HG02798 (cell line): ENCODE measurements around the gene TNFRSF1B.

Experiments
- ATAC-seq: cut with Tn5 transposase; IDR thresholded peaks from one replicate; pipeline ENCODE4 v1.9.1; 2021; ENCODE audit warnings: mild to moderate bottlenecking; ENCODE audit not compliant: unreplicated experiment, poor library complexity

TNFRSF1B gene

GRCh38 chr1:12186679-12186985 is 19.8 kb downstream of the TNFRSF1B start:
- ATAC-seq: no peak

DNA sequence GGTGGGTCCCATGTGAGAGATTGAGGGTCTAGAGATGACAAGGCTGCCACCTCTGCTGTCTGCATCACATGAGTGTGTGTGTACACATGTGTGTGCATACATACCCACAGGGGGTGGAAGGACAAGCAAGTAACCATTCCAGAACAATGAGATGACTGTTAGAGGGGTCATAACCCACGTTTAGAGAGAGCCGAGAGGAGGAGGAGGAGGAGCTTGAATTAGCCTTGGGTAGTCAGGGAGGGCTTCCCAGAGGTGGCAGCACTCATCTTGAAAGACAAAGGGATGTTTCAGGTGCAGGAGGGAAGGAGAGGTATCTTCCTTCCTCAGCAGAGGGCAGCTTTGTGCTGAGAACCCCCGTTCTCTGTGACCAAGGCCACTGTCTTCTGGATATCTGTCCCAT is 21.3 kb downstream of the TNFRSF1B start:
- ATAC-seq: no peak

DNA sequence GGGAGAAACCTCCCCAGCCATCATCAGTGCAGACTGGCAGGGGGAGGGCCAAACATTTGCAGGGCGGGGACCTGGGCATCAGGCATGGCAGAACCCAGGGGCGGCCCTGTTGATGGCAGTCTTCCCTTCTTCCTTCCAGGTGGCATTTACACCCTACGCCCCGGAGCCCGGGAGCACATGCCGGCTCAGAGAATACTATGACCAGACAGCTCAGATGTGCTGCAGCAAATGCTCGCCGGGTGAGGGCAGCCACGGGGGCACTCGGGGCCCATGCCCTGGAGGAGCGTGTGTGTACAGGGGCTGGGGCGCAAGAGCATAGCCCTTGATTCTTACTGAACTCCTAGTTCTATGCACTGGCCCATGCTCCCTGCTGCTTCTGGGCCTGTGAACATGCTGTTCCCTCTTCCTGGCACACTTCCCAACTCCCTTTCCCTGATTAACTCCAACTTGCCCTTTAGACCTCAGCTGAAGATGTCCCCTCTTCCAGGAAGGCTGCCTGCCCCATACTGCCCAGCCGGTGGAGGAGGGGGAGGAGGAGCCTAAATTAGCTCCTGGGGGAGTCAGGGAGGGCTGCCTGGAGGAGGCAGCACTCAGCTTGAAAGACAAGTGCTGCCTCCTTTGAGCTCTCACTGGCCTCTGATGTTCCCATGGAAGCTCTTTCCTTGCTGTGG is 22.0 kb downstream of the TNFRSF1B start:
- no peak for ATAC-seq

DNA sequence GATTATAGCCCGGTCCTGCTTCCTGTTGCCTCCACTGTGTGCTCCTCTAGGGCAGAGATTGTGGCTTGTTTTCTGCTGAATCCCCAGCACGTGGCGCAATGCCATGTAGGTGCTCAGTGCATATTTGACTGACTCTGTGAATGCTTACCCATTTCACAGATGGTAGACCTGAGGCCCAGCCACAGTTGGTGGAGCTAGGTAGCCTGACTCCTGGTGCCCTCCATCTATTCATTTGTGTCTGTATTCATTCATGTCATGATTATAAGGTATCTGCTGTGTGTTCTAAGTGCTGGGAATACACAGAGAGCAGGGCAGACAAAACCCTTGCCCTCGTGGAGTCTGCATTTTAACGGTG is 22.5 kb downstream of the TNFRSF1B start:
- ATAC-seq: no peak

DNA sequence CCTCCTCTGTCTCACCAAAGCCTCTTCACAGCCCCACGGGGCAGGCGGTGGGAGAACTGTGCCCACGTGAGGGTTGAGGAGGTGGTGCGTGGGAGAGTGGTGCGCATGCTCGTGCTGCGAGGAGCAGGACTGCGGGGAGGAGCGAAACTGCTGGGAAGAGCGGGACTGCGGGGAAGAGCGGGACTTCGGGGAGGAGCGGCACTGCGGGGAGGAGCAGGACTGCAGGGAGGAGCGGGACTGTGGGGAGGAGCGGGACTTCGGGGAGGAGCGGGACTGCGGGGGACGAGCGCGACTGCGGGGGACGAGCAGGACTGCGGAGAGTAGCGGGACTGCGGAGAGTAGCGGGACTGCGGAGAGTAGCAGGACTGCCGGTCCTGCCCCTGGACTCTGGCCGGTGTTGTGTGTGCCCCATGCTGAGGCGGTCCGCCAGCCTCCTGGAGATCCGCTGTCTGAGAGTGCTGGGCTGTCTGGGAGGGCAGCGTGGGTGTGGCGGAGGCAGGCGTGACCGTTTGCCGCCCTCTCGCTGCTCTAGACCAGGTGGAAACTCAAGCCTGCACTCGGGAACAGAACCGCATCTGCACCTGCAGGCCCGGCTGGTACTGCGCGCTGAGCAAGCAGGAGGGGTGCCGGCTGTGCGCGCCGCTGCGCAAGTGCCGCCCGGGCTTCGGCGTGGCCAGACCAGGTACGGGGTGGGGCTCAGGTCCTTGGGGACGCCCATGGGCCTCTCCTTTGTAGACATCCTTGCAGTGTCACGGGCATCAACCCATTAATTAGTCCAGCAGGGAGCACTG is 24.6 kb downstream of the TNFRSF1B start:
- ATAC-seq: no peak

DNA sequence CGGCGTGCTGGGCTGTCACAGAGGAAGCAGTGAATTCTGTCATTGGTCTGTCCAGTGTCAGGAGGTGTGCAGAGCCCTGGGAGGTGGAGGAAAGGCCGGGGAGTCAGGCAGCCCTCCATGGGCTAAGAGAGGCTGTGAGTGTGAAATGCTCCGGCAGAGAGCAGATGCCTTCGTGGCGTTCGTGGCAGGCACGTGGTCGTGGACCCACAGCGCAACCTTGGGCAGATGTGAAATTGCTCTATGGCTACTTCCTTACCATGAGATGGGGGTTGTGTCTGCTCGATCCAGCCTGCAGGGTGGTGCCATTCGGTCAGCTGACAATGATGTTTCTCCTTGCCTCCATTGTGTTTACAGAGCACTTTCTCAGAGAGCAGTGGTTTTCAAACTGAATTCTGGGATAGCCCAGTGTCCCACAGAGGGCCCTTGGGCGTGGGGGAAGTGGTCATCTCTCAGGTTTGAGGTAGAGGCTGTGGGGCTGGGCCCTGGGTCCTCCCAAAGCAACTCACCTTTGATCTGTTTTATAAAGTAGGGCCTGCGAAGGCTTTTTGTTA is 27.9 kb downstream of the TNFRSF1B start:
- no peak for ATAC-seq

DNA sequence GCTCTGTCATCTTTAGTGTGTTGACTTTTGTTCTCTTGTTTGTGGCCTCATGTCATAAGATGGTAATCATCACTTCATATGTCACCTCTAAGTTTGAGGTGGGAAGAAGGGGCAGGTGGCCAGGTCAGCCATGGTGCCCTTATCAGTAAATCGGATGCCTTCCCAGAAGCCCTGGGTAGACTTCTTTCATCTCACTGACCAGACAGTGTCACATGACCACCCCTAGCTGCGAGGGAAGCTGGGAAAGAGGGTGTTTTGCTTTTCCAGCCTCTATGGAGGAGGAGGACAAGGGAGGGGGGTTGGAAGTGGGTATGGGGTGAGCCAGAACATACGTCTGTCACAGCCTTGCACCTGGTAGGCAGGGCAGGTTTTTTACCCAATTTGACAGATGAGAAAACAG is 28.6 kb downstream of the TNFRSF1B start:
- no peak for ATAC-seq

- no peak for ATAC-seq
Observed at GRCh38 chr1:12196641-12197482, 30.1 kb downstream of the TNFRSF1B start.

DNA sequence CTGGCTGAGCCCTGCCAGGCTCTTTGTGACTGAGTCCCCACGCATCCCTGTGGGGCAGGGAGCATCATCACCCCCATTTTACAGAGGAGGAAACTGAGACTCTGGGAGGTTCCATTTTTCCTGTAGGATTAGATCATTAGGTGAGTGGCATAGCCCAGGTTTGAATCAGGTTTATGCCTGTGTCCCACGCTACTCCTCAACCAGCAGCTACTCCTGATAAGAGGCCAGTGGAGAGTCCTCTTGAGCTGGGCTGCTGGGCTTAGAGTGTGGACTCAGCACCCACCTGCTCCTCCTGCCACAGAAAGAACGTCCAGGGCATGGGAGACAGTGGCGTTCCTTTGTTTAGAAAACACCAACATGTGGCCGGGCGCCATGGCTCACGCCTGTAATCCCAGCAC is 30.7 kb downstream of the TNFRSF1B start:
- ATAC-seq: no peak

DNA sequence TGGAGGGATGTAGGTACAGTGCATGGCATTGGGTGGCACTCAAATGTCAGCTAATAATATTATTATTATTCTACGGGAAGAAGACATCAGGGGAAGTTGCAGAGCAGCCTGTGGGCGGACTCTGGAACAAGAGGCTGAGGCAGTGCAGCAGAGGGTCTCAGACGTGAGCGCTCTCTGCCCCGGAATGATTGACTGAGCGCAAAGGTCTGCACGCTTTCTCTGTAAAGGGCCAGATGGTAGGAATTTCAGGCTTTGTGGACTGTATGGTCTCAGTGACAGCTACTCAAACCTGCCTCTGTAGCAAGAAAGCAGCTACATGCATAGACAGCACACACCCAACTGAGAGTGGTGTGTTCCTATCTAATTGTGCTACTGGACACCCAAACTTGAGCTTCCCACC is 33.4 kb downstream of the TNFRSF1B start:
- no peak for ATAC-seq

DNA sequence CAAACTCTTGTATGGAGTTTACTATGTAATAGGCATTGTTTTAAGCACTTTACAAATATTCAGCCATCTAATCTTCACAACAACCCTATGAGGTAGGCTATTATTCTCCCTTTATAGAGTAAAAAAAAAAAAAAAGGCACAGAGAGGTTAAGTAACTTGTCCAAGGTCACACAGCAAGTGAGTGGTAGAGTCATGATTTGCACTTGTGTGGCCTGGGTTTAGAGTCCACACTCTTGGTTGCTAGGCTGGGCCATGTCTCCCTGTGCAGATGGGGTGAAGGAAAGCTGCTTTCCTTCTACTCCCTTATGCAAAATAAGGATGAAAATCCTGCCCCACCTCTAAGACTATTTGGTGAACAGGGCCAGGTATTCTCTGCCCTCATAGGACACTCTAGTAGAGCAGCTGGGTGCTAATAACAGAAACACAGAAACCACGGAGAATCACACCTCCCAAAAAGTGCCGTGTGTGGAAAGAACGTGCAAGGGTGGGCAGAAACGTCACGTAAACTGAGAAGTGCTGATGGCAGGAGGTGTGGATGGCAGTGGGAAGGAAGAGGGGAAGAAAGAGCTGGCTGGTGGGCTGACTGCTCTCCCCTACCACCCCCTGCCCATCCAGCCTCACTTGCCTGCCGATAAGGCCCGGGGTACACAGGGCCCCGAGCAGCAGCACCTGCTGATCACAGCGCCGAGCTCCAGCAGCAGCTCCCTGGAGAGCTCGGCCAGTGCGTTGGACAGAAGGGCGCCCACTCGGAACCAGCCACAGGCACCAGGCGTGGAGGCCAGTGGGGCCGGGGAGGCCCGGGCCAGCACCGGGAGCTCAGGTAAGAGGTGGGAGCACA is 34.8 kb downstream of the TNFRSF1B start:
- peak; percentile 55 for ATAC-seq

DNA sequence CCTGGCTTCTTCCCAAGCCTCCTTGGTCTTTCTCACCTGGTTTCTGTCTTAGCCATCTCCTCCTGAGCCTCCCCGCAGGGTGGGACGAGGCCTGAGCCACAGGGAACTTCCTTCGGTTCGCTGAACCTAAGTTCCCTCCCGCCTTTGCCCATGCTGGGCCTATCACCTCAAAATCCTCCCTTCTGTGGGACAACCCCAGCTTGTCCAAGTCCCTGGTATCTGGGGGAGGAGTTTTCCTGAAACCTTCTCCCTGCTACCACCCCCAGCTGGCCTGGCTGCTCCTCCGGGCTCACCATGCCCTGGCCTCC is 35.4 kb downstream of the TNFRSF1B start:
- ATAC-seq: no peak

- no peak for ATAC-seq
Observed at GRCh38 chr1:12202577-12202976, 35.8 kb downstream of the TNFRSF1B start.

- no peak for ATAC-seq
Observed at GRCh38 chr1:12203216-12204007, 36.6 kb downstream of the TNFRSF1B start.

GRCh38 chr1:12204140-12204539 is 37.3 kb downstream of the TNFRSF1B start:
- no peak for ATAC-seq

DNA sequence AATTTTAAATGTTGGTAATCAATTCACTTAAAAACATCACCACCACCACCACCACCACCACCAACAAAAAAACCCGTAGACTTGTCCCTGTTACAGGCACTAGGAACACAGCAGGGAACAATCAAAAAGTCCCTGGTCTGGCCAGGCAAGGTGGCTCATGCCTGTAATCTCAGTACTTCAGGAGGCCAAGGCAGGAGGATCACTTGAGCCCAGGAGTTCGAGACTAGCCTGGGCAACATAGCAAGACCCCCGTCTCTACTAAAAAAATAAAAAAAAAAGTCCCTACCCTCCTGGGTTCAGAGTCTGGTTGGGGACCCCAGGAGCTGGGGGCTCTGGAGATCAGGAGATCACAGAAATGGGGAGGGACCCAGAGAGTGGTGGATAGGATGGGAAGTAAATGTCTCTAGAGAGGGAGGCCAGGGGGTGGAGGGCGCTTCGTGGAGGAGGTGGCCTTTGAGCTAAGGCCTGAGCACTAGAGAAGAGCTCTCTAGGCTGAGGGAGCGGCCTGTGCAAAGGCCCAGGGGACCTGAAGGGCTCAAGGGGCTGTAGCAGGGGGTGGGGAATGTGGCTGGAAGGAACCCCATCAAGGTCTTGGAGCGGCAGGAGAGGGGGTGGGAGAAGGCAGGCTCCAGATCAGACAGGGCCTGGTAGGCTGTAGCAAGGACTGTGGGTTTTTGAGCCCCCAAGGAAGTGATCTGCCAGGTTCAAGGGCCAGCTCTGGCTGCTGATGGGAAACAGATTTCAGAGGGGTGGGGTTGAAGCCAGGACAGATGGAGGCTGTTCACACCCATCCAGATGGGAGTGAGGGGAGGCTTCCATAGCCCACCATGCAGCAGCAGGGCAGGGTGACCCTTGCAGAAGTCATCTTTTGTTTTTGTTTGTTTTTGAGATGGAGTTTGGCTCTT is 38.2 kb downstream of the TNFRSF1B start:
- ATAC-seq: no peak

- no peak for ATAC-seq
Observed at GRCh38 chr1:12206238-12206637, 39.4 kb downstream of the TNFRSF1B start.

DNA sequence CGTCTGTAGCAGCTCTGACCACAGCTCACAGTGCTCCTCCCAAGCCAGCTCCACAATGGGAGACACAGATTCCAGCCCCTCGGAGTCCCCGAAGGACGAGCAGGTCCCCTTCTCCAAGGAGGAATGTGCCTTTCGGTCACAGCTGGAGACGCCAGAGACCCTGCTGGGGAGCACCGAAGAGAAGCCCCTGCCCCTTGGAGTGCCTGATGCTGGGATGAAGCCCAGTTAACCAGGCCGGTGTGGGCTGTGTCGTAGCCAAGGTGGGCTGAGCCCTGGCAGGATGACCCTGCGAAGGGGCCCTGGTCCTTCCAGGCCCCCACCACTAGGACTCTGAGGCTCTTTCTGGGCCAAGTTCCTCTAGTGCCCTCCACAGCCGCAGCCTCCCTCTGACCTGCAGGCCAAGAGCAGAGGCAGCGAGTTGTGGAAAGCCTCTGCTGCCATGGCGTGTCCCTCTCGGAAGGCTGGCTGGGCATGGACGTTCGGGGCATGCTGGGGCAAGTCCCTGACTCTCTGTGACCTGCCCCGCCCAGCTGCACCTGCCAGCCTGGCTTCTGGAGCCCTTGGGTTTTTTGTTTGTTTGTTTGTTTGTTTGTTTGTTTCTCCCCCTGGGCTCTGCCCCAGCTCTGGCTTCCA is 40.1 kb downstream of the TNFRSF1B start:
- no peak for ATAC-seq
